GM12878 (cell line): ENCODE results near the gene ZER1. TPM values are rescaled to one million over a fixed set of nuclear protein-coding genes. Genes with fewer than 3 reads are reported as not detected.
A peak's percentile ranks its signal among the peaks of the same experiment; 100 is the strongest.

Experiments used
- ATAC-seq: fragments of 200-7000 bp; cut with Tn5 transposase; 3 replicates; pipeline ENCODE4 v1.9.1; 2020; ENCODE audit warnings: mild to moderate bottlenecking, moderate library complexity
- BruUV-seq: library from RNA; stranded (reverse); fragments of 400-500 nt; replicated peaks from 2 replicates; lab custom pipeline; 2021; lab: Mats Ljungman, UMichigan
- CTCF ChIA-PET: fragments of 300-600 bp; sonication (Branson Sonifier 250); formaldehyde crosslinking; extraction: SDS; loops from one replicate; lab custom pipeline; 2021; ENCODE audit warnings: inconsistent platforms; lab: Yijun Ruan, JAX
- POLR2A ChIA-PET: fragments of 350-600 bp; formaldehyde crosslinking; extraction: SDS; loops from one replicate; lab custom pipeline; 2021; ENCODE audit warnings: inconsistent platforms; lab: Charles Lee
- RAD21 ChIA-PET: fragments of 300-600 bp; sonication (Branson Sonifier 250); formaldehyde crosslinking; loops from one replicate; lab custom pipeline; 2023; ENCODE audit warnings: antibody characterized with exemption; ENCODE audit not compliant: unreplicated experiment; lab: Charles Lee
- SMC1A ChIA-PET: fragments of 300-600 bp; sonication (Branson Sonifier 250); formaldehyde crosslinking; loops from one replicate; lab custom pipeline; 2023; ENCODE audit not compliant: unreplicated experiment, uncharacterized antibody; lab: Charles Lee
- DNase-seq: peaks from one replicate; pipeline ENCODE4 v3.0.0-alpha.2; 2011; ENCODE audit warnings: low read depth, low spot score
- FAIRE-seq: peaks from 3 replicates; lab custom pipeline; 2011; peaks lifted over from hg19 to GRCh38; lab: Jason Lieb, UNC
- H2AFZ ChIP-seq: 2 replicates; pipeline ENCODE4 v1.6.0; 2011; ENCODE audit warnings: low read depth, low read length, control low read depth; ENCODE audit not compliant: control insufficient read depth
- H3K27ac ChIP-seq: 2 replicates; pipeline ENCODE4 v1.5.1; 2011; ENCODE audit warnings: control low read depth; ENCODE audit not compliant: control insufficient read depth, insufficient read depth
- H3K27me3 ChIP-seq, 2 experiments: replicated peaks in 1 of 2; 2 replicates each; pipeline versions ENCODE4 v1.6.0 to v1.6.1; 2011; ENCODE audit warnings: low read length in 1 of 2; ENCODE audit not compliant: control insufficient read depth in 2 of 2, insufficient read depth in 2 of 2
- H3K36me3 ChIP-seq, 2 experiments: 2 replicates each; pipeline ENCODE4 v1.5.1; 2011; ENCODE audit warnings: low read length in 1 of 2; ENCODE audit not compliant: control insufficient read depth in 2 of 2, insufficient read depth in 2 of 2
- H3K4me1 ChIP-seq: 2 replicates; pipeline ENCODE4 v1.6.1; 2011; ENCODE audit warnings: mild to moderate bottlenecking, low read length, moderate library complexity, mixed read lengths; ENCODE audit not compliant: control insufficient read depth, insufficient read depth
- H3K4me2 ChIP-seq: 2 replicates; pipeline ENCODE4 v1.6.0; 2011; ENCODE audit warnings: control low read depth; ENCODE audit not compliant: control insufficient read depth, insufficient read depth
- H3K4me3 ChIP-seq: fragments of 200-600 bp; sonication (generic); 2 replicates; pipeline ENCODE4 v1.5.1; 2016
- H3K79me2 ChIP-seq: 2 replicates; pipeline ENCODE4 v1.6.0; 2011; ENCODE audit warnings: low read length; ENCODE audit not compliant: control insufficient read depth, insufficient read depth
- H3K9ac ChIP-seq: 2 replicates; pipeline ENCODE4 v1.8.0; 2011; ENCODE audit warnings: low read length, control low read depth, mixed read lengths; ENCODE audit not compliant: control insufficient read depth, insufficient read depth
- H3K9me3 ChIP-seq: replicated peaks from 3 replicates; pipeline ENCODE4 v1.5.1; 2011; ENCODE audit warnings: mild to moderate bottlenecking, low read length; ENCODE audit not compliant: control insufficient read depth, insufficient read depth
- H4K20me1 ChIP-seq: 2 replicates; pipeline ENCODE4 v1.6.0; 2011; ENCODE audit not compliant: control insufficient read depth, insufficient read depth
- BACH1 ChIP-seq: fragments of 450-650 bp; IDR thresholded peaks from 2 replicates; pipeline ENCODE4 v1.6.1; 2017; ENCODE audit warnings: mild to moderate bottlenecking, borderline replicate concordance
- BRCA1 ChIP-seq: IDR thresholded peaks from 2 replicates; pipeline ENCODE4 v1.6.1; 2011; ENCODE audit warnings: low read depth, low read length, improper control_type of control experiment
- CBX3 ChIP-seq: fragments of 200-600 bp; sonication (generic); IDR thresholded peaks from 2 replicates; pipeline ENCODE4 v1.6.1; 2016; ENCODE audit warnings: low read depth, borderline replicate concordance
- CREB1 ChIP-seq: IDR thresholded peaks from 2 replicates; pipeline ENCODE4 v1.6.1; 2012; ENCODE audit warnings: low read depth, mild to moderate bottlenecking, inconsistent platforms
- HDGF ChIP-seq: fragments of 450-650 bp; IDR thresholded peaks from 2 replicates; pipeline ENCODE4 v1.6.1; 2016; ENCODE audit warnings: antibody characterized with exemption
- KAT2A ChIP-seq: conservative IDR thresholded peaks from 2 replicates; pipeline ENCODE4 v1.6.1; 2011; ENCODE audit warnings: low read depth, low read length; ENCODE audit not compliant: control insufficient read depth
- NR2C2 ChIP-seq: IDR thresholded peaks from 2 replicates; pipeline ENCODE4 v1.6.1; 2011; ENCODE audit warnings: borderline replicate concordance, low read depth; ENCODE audit not compliant: control insufficient read depth, insufficient read length
- POLR2A ChIP-seq: IDR thresholded peaks from 2 replicates; pipeline ENCODE4 v1.6.1; 2011; ENCODE audit warnings: low read depth, mild to moderate bottlenecking, low read length
- POLR2AphosphoS5 ChIP-seq: IDR thresholded peaks from 2 replicates; pipeline ENCODE4 v1.6.1; 2011; ENCODE audit warnings: mild to moderate bottlenecking, low read length, inconsistent platforms
- RB1 ChIP-seq: fragments of 450-650 bp; formaldehyde crosslinking; IDR thresholded peaks from 2 replicates; pipeline ENCODE4 v1.6.1; 2017; ENCODE audit warnings: mild to moderate bottlenecking, borderline replicate concordance
- RBBP5 ChIP-seq: fragments of 200-600 bp; sonication (generic); conservative IDR thresholded peaks from 2 replicates; pipeline ENCODE4 v1.6.1; 2016
- SPI1 ChIP-seq: IDR thresholded peaks from 2 replicates; pipeline ENCODE4 v1.6.1; 2011; ENCODE audit warnings: low read depth, mild to moderate bottlenecking, low read length, moderate library complexity, borderline replicate concordance; ENCODE audit not compliant: insufficient read depth
- SRF ChIP-seq, 2 experiments: IDR thresholded peaks; 2 replicates each; pipeline ENCODE4 v1.6.1; 2011; ENCODE audit warnings: low read depth in 2 of 2, low read length in 2 of 2, mild to moderate bottlenecking in 1 of 2, moderate library complexity in 1 of 2
- ZNF274 ChIP-seq: IDR thresholded peaks from one replicate; pipeline ENCODE4 v1.8.0; 2011; ENCODE audit not compliant: insufficient read length, insufficient read depth
- ZZZ3 ChIP-seq: IDR thresholded peaks from 2 replicates; pipeline ENCODE4 v1.6.1; 2011; ENCODE audit warnings: low read depth; ENCODE audit not compliant: control insufficient read depth, insufficient read length
- WGBS: methylation state at CpG from one replicate; pipeline ENCODE4 v1.1.6; 2016; ENCODE audit warnings: low lambda C conversion rate; ENCODE audit not compliant: insufficient replicate concordance, insufficient coverage; ENCODE audit errors: missing lambda C conversion rate; 5-methylcytosine and 5-hydroxymethylcytosine counted together
- in situ Hi-C: fragments of 300-500 bp; cut with MboI; formaldehyde crosslinking; loops from 9 replicates; pipeline ENCODE4 v1.14.3; 2018; ENCODE audit warnings: mixed read lengths
- intact Hi-C: fragments of 100-400 bp; cut with micrococcal nuclease; formaldehyde crosslinking; loops from one replicate; pipeline ENCODE4 v1.14.2; 2022; ENCODE audit not compliant: unreplicated experiment
- polyA plus RNA-seq, 11 experiments: library from polyadenylated mRNA; depleted of rRNA in 4 of 11; unstranded in 6 of 11; stranded (reverse) in 5 of 11; fragments of >200 nt; fragmentation: Nextera tagmentation in 4 of 11; fragmentation: Illumina TruSeq in 1 of 11; extraction: Ambion mirVana in 4 of 11; extraction: Trizol in 1 of 11; gene quantifications; 1 replicate in 1 of 11; 2 replicates in 10 of 11; pipeline versions ENCODE4 v1.2.1 to v1.2.3, GENCODE V29; 2011 to 2016; ENCODE audit warnings: inconsistent platforms in 2 of 11, missing spikeins in 2 of 11, low read depth in 1 of 11
- total RNA-seq, 4 experiments: library from RNA; depleted of rRNA in 3 of 4; stranded (reverse); fragments of >200 nt in 3 of 4; fragmentation: Illumina TruSeq in 1 of 4; extraction: Trizol in 1 of 4; gene quantifications; 2 replicates each; pipeline versions ENCODE4 v1.2.1 to v1.2.3, GENCODE V29; 2013 to 2021
- TF ChIP-seq, protein P1 (sequence below): fragments of 150-350 bp; IDR thresholded peaks from 2 replicates; pipeline ENCODE4 v1.6.1; 2014; ENCODE audit warnings: mild to moderate bottlenecking, low read depth, low read length
- TF ChIP-seq, protein P2 (sequence below): IDR thresholded peaks from 2 replicates; pipeline ENCODE4 v1.6.1; 2012; ENCODE audit warnings: low read length, inconsistent platforms

Gene ZER1
- total and polyA plus RNA-seq, 10 of the 15 experiments (the other 5 are each of a cell fraction or from before 2014, with no cell fraction given): 0.32 to 16.9 (median 7.9) TPM

- H4K20me1 ChIP-seq: no peaks in the 10 kb centered on the region
- no peak overlapping the region for H3K4me3 ChIP-seq
- TF ChIP-seq SPI1 (no peak), HDGF (no peak), BACH1 (no peak), ZNF274 (no peak), BRCA1 (no peak), POLR2AphosphoS5 (no peak), SRF (IDR thresholded peaks at IDR 0.05; ENCODE audit: low read depth in 2 of 2, low read length in 2 of 2) (no peak), CREB1 (no peak), RBBP5 (no peak), CBX3 (no peak), POLR2A (no peak; the same call in 1 of the 2 replicates), NR2C2 (no peak), ZZZ3 (no peak), KAT2A (no peak), RB1 (no peak)
- TF ChIP-seq, protein P1, sequence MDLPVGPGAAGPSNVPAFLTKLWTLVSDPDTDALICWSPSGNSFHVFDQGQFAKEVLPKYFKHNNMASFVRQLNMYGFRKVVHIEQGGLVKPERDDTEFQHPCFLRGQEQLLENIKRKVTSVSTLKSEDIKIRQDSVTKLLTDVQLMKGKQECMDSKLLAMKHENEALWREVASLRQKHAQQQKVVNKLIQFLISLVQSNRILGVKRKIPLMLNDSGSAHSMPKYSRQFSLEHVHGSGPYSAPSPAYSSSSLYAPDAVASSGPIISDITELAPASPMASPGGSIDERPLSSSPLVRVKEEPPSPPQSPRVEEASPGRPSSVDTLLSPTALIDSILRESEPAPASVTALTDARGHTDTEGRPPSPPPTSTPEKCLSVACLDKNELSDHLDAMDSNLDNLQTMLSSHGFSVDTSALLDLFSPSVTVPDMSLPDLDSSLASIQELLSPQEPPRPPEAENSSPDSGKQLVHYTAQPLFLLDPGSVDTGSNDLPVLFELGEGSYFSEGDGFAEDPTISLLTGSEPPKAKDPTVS: no peak
- TF ChIP-seq, protein P2, sequence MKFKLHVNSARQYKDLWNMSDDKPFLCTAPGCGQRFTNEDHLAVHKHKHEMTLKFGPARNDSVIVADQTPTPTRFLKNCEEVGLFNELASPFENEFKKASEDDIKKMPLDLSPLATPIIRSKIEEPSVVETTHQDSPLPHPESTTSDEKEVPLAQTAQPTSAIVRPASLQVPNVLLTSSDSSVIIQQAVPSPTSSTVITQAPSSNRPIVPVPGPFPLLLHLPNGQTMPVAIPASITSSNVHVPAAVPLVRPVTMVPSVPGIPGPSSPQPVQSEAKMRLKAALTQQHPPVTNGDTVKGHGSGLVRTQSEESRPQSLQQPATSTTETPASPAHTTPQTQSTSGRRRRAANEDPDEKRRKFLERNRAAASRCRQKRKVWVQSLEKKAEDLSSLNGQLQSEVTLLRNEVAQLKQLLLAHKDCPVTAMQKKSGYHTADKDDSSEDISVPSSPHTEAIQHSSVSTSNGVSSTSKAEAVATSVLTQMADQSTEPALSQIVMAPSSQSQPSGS: no peak
- DNase-seq: no peak
- H3K79me2 ChIP-seq: peaks cover 3% of the 10 kb centered on the region; the same call in 1 of the 2 replicates
- WGBS: 78% methylated on average over 18 of the region's 18 CpGs
- H3K36me3 ChIP-seq: peaks cover 10 to 17% of the 10 kb centered on the region in 2 experiments; a peak in 3 of 4 replicates
- intact Hi-C loops (loop anchor here (10.0 kb wide), 1 partner anchor 175 kb away; no protein-coding TSS in a partner anchor), in situ Hi-C loops (no loop called here)
- RAD21 ChIA-PET: interaction anchor here (1.0 to 1.2 kb wide), 2 partner anchors 10 to 216 kb away, joined by 3 read pairs; partner anchors contain the start of genes MIGA2 and SPOUT1
- BruUV-seq: no TSS peak
- POLR2A ChIA-PET: interaction anchor here (0.5 to 2.5 kb wide), 4 partner anchors 8 to 96 kb away, joined by 3 to 15 read pairs (median 10); partner anchors contain the start of genes SPOUT1 and ZDHHC12
- H3K27me3 ChIP-seq: no peaks in the 10 kb centered on the region
- H3K9ac ChIP-seq: no peak overlapping the region
- no peak overlapping the region for H3K27ac ChIP-seq
- CTCF ChIA-PET: interaction anchor here (0.7 to 3.3 kb wide), 8 partner anchors 7 to 109 kb away, joined by 3 to 29 read pairs (median 7); partner anchors contain the start of genes SPOUT1 and ZDHHC12
- SMC1A ChIA-PET: interaction anchor here (0.7 kb wide), 1 partner anchor 381 kb away, joined by 3 read pairs; no protein-coding TSS in a partner anchor
- ATAC-seq: no peak
- FAIRE-seq: no peak
- H3K9me3 ChIP-seq: no peaks in the 10 kb centered on the region
- H3K4me2 ChIP-seq: peak overlapping the region; percentile 97
- H2AFZ ChIP-seq: no peak overlapping the region
- peaks cover 7% of the 10 kb centered on the region; the same call in 1 of the 2 replicates for H3K4me1 ChIP-seq
These were observed 48.3 kb upstream of the ZER1 start for GRCh38 chr9:128819716-128820664.
